HL-60/S4 (cell line): ENCODE results near the gene ARMC9.

ENCODE experiments used
- in situ Hi-C: fragments of 300-500 bp; cut with MboI; formaldehyde crosslinking; loops from 2 replicates; pipeline ENCODE4 v1.14.3; 2022; ENCODE audit warnings: low sequenced_read_pairs

Gene ARMC9

GRCh38 chr2:231378026-231378722, 179.7 kb downstream of the ARMC9 start:
- in situ Hi-C loops = no loop called here

DNA sequence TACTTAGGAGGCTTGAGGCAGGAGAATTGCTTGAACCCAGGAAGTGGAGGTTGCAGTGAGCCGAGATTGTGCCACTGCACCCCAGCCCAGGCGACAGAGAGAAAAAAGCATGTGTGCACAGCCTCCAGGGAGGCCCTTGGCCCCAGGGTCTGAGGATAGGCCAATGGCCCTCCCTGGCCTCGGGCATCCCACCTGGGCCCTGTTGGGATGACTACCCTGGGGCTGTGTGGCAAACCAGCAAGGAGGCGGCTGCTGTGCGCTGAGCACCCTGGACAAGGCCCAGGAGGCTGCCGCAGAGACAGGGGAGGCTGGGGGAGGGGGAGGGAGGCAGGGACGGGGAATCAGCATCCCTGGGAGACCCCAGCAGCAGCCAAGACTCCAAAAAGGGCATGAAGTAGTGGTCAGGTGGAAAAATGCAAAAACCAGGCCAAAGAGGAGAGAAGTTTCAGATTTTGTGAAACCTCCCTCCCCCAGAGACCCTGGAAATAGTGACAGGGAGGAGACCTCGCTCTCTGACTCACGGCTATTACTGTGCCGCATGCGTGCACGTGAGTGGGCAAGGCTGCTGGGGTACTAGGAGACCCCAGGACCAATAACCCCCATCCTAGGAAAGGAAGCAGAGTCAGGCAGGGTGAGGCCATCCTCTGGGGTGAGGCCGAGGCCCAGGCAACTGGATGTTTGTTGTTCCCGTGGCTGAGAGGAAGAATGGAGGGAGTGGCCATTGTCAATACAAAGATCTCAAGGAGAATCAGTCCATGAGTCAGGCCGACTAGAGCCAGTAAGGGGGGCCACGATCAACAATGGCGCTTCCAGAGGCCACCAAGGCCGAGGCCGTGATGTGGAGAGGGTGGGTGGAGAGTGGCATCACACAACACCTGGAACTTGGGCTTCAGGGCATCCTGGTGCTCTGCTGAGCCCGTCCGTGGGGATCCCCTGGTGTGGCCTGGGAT, 181.1 kb downstream of the ARMC9 start:
- in situ Hi-C loops = no loop called here

DNA sequence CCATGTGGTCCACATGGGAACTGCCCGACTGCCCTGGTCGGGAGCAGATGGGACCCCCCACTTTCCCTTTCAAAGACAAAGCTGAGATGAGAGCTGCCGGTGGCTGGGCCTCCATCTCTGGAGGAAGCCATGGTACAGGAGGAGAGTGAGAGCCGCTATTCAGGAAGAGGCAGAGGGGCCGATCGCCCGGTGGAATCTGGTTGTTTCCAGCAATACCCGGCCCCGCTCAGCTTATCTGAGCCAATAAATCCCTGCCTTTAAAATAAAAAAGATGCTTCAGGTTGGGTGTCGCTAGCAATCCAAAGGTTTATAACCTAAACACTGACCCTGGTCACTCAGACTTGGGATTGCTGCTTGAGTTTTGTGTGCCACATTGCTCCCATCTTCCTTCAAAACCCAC, 181.9 kb downstream of the ARMC9 start:
- in situ Hi-C loops = no loop called here

DNA sequence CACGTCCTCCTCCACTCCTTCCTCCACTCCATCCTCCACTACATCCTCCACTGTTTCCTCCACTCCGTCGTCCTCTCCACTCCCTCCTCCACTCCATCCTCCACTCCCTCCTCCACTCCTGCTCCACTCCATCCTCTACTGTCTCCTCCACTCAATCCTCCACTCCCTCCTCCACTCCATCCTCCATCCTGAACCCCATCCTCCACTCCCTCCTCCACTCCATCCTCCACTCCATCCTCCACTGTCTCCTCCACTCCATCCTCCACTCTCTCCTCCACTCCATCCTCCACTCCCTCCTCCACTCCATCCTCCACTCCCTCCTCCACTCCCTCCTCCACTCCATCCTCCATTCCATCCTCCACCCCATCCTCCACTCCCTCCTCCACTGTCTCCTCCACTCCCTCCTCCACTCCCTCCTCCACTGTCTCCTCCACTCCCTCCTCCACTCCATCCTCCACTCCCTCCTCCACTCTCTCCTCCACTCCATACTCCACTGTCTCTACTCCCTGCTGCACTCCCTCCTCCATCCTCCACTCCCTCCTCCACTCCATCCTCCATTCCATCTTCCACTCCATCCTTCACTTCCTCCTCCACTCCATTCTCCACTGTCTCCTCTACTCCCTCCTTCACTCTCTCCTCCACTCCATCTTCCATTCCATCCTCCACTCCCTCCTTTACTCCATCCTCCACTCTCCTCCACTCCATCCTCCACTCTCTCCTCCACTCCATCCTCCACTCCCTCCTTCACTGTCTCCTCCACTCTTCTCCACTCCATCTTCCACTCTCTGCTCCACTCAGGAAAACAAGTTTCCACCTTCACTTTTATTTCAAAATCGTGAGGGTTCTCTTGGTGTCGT, 182.8 kb downstream of the ARMC9 start:
- in situ Hi-C loops = no loop called here

DNA sequence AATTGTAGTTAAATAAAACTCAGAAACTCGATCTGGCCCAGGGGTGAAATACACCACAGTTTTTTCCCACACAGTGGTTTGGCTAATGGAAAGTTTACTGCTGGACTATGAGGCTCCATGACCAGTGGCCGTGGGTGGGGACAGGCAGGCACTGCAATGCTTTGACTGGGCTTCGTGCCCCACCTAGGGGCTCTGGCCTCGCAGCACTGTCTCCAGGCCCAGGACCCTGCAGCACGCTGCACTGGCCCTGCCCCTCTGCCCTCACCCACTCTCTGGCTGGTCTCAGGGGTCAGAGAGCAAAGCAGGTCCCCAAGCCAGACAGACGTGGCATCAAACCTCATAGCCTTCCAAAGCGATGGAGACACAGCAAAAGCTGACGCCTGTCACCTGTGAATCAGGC, 183.7 kb downstream of the ARMC9 start:
- in situ Hi-C loops = no loop called here

- in situ Hi-C loops = no loop called here
Observed at GRCh38 chr2:231383416-231384108, 185.1 kb downstream of the ARMC9 start.

DNA sequence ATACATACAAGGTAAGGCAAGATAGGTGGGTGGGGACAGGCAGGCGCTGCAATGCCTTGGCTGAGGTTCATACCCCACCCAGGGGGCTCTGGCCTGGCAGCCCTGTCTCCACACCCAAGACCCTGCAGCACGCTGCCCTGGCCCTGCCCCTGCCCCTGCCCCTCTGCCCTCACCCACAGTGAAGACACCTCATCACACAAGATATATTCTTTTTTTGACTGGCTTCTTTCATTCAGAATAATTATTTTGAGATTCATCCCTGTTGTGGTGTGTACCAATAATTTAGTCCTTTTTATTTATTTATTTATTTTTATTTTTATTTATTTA, 185.6 kb downstream of the ARMC9 start:
- in situ Hi-C loops = no loop called here

DNA sequence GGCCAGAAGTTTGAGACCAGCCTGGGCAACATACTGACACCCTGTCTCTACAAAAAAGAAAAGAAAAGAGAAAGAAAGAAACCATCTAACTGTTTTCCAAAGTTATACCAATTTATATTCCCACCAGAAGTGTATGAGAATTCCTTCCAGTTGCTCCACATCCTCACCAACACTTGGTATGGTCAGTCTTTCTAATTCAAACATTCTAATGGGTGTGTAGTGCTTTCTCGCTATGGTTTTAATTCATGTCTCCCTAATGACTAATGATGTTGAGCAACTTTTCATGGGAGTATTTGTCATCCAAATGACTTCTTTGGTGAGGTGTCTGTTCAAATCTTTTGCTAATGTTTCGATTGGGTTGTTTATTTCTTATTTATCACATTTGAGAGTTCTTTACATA, 186.5 kb downstream of the ARMC9 start:
- in situ Hi-C loops = no loop called here

- in situ Hi-C loops = no loop called here
Observed at GRCh38 chr2:231385429-231385828, 187.0 kb downstream of the ARMC9 start.

- in situ Hi-C loops = no loop called here
Observed at GRCh38 chr2:231386446-231386845, 188.0 kb downstream of the ARMC9 start.

- in situ Hi-C loops = no loop called here
Observed at GRCh38 chr2:231387904-231388724, 189.7 kb downstream of the ARMC9 start.

GRCh38 chr2:231388725-231389346, 190.4 kb downstream of the ARMC9 start:
- in situ Hi-C loops = no loop called here

GRCh38 chr2:231390667-231391066, 192.2 kb downstream of the ARMC9 start:
- in situ Hi-C loops = no loop called here

GRCh38 chr2:231391981-231392380, 193.6 kb downstream of the ARMC9 start:
- in situ Hi-C loops = no loop called here

GRCh38 chr2:231392431-231393148, 194.2 kb downstream of the ARMC9 start:
- in situ Hi-C loops = no loop called here

DNA sequence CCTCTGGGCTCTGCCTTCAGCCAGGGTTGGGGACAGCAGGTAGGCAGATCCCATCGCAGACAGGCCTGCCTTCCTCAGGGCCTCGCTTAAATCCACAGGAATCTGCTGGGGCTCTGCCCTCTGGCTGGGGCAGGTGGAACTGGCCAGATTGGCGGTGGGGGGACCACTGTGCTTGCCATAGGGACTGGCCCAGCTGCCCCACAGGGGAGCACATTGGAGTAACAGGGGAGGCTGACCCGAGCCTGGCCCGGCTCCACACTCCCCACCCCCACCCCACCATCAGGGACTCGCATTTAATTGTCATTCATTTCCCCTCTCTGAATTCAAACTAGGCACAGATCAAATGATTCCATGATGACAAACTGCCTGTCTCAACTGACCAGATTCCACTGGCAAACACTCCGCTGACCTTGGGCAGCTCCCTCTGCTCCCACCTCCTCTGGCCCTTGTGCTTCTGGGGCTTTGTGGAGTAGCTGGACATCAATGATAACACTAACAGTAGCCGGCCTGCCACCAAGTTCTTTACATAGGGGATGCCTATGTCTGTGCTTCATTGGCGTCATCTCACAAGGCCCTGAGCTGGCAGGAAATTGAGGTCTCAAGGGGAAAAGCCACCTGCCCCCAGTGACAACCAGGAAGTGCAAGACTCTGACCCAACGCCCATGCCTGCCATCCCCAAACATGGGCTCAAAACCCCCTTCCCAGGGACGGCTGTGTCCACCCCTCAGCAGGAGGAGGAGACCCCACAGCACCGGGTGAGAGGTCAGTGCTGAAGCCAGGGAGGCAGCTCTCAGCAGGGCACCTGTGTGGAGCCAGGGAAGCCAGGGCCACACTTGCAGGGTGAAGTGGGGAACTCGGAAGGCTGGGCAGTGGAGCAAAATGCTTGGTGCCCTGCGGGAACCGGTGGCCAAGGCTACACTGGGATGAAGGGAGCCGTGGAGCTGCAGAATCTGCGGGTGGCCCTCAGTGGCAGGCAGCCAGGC, 195.0 kb downstream of the ARMC9 start:
- in situ Hi-C loops = no loop called here
